Activated CD4-positive, alpha-beta T cell treated with anti-CD3 and anti-CD28 coated beads, Interleukin-2, amount 50 U/mL, for 1 hour (primary cell): ENCODE results near the gene MRPL12.

Experiments used
- DNase-seq: peaks from one replicate; pipeline ENCODE4 v3.0.0-alpha.2; 2020

Gene MRPL12

GRCh38 chr17:81703747-81704654, 834 bp downstream of the MRPL12 start:
- no peak for DNase-seq

GRCh38 chr17:81705518-81706231, 2.5 kb downstream of the MRPL12 start:
- DNase-seq: no peak

DNA sequence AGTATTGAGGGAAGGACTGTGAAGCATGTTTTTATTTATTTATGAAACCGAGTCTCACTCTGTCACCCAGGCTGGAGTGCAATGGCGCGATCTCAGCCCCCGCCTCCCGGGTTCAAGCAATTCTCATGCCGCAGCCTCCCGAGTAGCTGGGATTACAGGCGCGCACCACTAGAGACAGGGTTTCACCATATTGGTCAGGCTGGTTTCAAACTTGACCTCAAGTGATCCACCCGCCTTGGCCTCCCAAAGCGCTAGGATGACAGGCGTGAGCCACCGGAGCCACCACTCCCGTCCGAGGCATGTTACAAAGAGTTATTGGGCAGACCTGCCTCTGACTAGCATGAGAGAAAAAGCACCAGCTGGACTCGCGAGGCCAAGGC, 3.1 kb downstream of the MRPL12 start:
- DNase-seq: no peak

DNA sequence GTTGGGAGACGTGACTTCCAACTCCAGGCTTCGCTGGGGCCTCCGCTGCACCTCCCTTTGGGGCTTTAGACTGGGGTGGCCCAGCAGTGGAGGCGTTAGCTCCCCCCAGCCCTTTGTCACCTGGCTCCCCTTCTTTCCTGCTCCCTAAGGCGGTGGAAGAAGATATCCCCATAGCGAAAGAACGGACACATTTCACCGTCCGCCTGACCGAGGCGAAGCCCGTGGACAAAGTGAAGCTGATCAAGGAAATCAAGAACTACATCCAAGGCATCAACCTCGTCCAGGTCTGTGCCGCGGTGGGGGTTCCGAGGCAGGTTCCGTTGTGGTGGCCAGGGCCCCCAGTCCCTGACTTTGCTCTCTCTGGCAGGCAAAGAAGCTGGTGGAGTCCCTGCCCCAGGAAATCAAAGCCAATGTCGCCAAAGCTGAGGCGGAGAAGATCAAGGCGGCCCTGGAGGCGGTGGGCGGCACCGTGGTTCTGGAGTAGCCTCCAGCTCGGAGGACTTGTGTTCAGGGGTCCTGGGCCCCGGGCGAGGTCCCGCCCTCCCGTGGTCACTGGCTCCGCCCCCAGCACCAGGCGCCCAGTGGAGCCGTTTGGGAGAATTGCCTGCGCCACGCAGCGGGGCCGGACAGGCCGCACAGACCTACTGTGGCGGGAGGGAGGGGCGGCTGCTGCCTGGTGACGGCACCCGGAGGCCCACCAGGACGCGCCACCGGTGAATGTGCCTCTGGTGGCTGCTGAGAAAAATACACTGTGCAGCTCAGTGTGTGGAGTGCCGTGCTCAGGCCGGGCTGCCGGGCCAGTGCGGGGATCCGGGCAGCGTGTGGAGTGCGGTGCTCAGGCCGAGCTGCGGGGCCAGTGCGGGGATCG, 3.8 kb downstream of the MRPL12 start:
- DNase-seq: no peak

DNA sequence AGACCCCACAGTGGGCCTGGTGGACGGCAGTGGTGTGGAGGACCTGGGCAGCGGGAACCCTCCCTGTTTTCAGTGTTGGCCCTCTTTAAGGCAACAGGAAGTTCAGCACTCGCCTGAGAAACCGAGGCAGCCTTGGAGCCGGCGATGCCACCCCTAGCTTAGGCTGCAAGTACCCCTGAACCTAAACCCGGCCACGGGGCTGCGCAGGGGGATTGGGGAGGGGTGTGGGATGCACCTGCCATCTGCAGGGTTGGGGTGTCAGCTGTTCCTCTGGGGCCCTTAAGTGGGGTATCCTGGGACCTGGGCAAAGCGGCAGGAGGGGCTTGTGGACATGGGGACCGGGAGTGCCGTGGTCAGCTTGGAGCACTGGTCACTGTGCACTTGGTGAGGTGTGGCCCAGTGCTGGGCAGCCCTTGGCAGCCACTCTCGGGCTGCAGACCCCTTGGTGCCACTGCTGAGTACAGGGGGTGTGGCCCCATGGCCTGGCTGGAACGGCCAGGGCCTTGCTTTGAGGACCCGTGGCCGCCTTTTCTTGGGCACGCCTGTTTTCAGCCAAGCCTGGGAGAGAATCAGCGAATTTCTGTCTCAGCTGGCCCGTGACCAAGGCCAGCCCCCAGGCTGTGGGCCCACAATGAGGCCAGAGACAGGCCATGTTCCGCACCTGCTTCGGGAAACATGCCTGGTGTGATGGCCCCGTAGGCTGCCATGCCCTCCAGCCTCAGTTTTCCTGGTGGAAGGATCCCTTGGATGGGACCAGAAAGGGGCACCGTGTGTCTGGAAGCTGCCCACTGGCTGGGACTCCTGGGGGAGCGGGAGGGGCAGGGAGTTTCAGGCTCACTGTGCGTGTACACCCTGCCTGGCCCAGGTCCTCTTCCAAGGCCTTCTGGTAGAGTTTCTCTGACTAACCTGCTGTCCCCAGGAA, 4.8 kb downstream of the MRPL12 start:
- DNase-seq: no peak

GRCh38 chr17:81708739-81709185, 5.6 kb downstream of the MRPL12 start:
- no peak for DNase-seq

GRCh38 chr17:81710514-81711308, 7.5 kb downstream of the MRPL12 start:
- no peak for DNase-seq

GRCh38 chr17:81711814-81712467, 8.8 kb downstream of the MRPL12 start, which contains the start of gene SLC25A10:
Gene SLC25A10, plus strand, starts transcription at chr17:81712284. Its CDS starts 143 bp downstream, at chr17:81712427.
- DNase-seq: peak; percentile 68

- DNase-seq: no peak
Measured at GRCh38 chr17:81712468-81713003, 9.4 kb downstream of the MRPL12 start.

GRCh38 chr17:81713004-81713555, 9.9 kb downstream of the MRPL12 start:
- no peak for DNase-seq

- DNase-seq: no peak
Measured at GRCh38 chr17:81713556-81714411, 10.6 kb downstream of the MRPL12 start.

DNA sequence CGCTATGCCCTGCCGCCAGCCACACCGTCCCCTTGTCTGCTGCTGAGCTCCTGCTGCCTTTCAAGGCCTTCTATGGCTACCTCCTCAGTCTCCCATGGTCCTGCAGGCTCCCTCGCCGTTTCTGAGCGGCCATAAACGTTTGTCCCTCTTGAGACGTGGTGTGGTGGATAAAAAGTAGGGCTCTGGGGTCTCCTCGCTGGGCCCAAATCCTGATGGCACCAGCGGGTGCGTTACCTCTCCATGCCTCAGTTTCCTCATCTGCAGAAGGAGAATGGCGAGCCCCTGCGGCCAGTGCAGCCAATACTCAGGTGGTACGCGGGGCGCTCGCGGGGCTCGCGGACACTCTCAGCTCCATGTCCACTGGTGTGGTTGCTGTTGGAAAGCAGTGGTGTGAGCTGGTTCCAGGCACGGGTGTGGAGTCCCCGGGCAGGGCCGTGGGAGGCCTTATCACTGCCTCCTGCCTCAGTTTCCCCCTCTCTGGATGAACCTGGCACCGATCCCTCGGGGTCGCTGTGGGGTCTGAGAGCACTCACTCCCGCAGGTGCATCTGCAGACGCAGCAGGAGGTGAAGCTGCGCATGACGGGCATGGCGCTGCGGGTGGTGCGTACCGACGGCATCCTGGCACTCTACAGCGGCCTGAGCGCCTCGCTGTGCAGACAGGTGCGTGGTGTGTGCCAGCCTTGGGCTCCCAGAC, 11.4 kb downstream of the MRPL12 start:
- no peak for DNase-seq

GRCh38 chr17:81715107-81715871, 12.1 kb downstream of the MRPL12 start:
- DNase-seq: no peak

DNA sequence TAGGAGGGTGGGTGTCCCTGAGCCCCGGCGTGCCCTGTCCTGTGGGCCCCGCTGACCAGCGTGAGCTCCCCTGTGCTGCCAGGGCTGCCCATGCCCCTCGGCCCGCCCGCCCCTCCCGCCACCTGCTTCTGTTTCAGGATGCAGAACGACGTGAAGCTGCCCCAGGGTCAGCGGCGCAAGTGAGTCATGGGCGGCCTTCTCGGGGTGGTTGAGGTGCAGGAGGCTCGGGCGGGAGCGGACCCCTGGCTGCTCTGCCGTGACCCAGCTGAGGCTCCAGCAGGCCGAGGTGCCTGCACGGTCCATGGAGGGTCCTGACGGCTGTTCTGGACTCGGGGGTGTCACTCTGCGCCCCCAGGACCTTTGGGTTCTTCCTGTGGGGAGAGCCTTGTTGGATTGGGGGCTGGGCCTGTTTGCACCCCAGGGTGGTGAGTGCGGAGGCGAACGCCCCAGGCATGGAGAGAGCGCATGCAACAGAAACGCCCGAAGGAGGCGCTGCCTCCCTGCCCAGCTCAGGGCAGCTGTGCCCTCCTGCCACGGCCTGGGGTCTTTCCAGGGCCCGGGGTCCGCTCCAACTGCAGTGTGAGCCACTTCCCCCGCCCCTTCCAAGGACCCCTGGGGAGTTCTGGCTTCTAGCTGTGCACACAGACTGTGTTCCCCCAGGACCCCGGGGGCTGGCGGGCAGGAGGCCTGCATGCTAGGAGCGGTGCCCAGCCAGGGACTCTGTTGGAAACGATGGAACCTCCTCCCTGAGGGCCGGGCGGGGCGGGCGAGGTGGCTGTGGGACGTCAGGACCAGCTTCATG, 12.9 kb downstream of the MRPL12 start:
- no peak for DNase-seq

DNA sequence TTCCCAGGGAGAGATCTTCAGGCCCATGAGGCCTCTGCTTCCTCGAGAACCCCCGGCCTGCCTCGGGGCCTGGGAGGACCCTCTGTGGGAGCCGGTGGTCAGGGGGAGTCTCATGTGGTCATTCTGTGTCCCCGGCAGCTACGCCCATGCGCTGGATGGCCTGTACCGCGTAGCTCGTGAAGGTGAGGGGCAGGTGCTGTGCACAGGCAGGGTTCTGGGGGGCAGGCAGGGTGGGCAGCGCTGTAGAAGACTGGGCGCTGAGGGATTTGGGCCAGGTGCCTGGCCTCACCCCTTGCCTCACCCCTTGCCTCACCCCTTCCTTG, 13.5 kb downstream of the MRPL12 start:
- DNase-seq: no peak

- DNase-seq: no peak
Measured at GRCh38 chr17:81717049-81717765, 14.0 kb downstream of the MRPL12 start.
